ENCODE data around the gene ACVR1. TPM values are rescaled to one million over a fixed set of nuclear protein-coding genes. Genes with fewer than 3 reads are reported as not detected.

ACVR1 gene
- total and polyA plus RNA-seq, 9 of the 15 experiments (the other 6 are each of a cell fraction or from before 2014, with no cell fraction given): 3.8 to 14.3 (median 6.9) TPM

GRCh38 chr2:157696036-157696435 is 180.1 kb downstream of the ACVR1 start:
- FAIRE-seq (no peak), ATAC-seq (no peak), DNase-seq (ENCODE audit: extremely low read depth in 1 of 4, low spot score in 3 of 4) (no peak)
- Histone ChIP-seq H3K4me2 (ENCODE audit: insufficient read depth, low read length) (no peak overlapping the region), H3K27ac (ENCODE audit: extremely low read depth, low read depth, low read length) (no peak overlapping the region), H4K20me1 (replicated peaks; ENCODE audit: control insufficient read depth, insufficient read depth, low read length) (no peaks in the 10 kb centered on the region), H3K27me3 (ENCODE audit: control insufficient read depth in 2 of 2, insufficient read depth in 2 of 2, low read length in 2 of 2) (no peaks in the 10 kb centered on the region; a peak in 1 of 5 replicates), H3K79me2 (ENCODE audit: control insufficient read depth, insufficient read depth, low read length) (no peaks in the 10 kb centered on the region), H3K9me3 (replicated peaks; ENCODE audit: control insufficient read depth, insufficient read depth, low read depth, low read length) (no peaks in the 10 kb centered on the region), H3K4me3 (no peak overlapping the region), H3K9me1 (ENCODE audit: control insufficient read depth, insufficient read depth, low read length) (no peaks in the 10 kb centered on the region), H2AFZ (ENCODE audit: low read depth, low read length) (no peak overlapping the region), H3K9ac (ENCODE audit: insufficient read depth in 1 of 2, low read depth in 2 of 2, low read length in 2 of 2) (no peak overlapping the region), H3K36me3 (ENCODE audit: control insufficient read depth, insufficient read depth, low read length) (no peaks in the 10 kb centered on the region), H3K4me1 (replicated peaks in 1 of 2; ENCODE audit: control insufficient read depth in 2 of 2, insufficient read depth in 2 of 2, low read length in 2 of 2) (no peaks in the 10 kb centered on the region)
- ChIA-PET CTCF (ENCODE audit: low intra/inter-chr PET ratio) (no interaction called here), POLR2A (interaction anchor here (1.2 kb wide), 1 partner anchor 48 kb away, joined by 3 read pairs; no protein-coding TSS in a partner anchor)
- in situ Hi-C loops (cut with MboI) (no loop called here), intact Hi-C loops (cut with micrococcal nuclease) (no loop called here)
- no TSS peak for BruUV-seq (replicated peaks)
- WGBS (ENCODE audit: insufficient coverage, low coverage, missing lambda C conversion rate): 2% methylated on average over 3 of the region's 3 CpGs
- TF ChIP-seq GTF2B (IDR thresholded peaks at IDR 0.05; ENCODE audit: extremely low read depth, insufficient read length): no peak
- no peak for TF ChIP-seq NFE2L1 (tag; IDR thresholded peaks at IDR 0.05; ENCODE audit: borderline replicate concordance, low read depth)
- no peak for TF ChIP-seq ZBTB1 (CRISPR knock-in tag; IDR thresholded peaks at IDR 0.05; ENCODE audit: borderline replicate concordance, low read depth)
- TF ChIP-seq HOXB6 (CRISPR knock-in tag; IDR thresholded peaks at IDR 0.05; ENCODE audit: borderline replicate concordance): no peak
- no peak for TF ChIP-seq TEAD4 (IDR thresholded peaks at IDR 0.05; ENCODE audit: low read length)
- no peak for TF ChIP-seq TEAD4 (CRISPR knock-in tag; IDR thresholded peaks at IDR 0.05; ENCODE audit: borderline replicate concordance)
- no peak for TF ChIP-seq SIN3B (IDR thresholded peaks at IDR 0.05; ENCODE audit: low read depth)
- no peak for TF ChIP-seq HMG20A (CRISPR knock-in tag; conservative IDR thresholded peaks at IDR 0.05)
- no peak for TF ChIP-seq ZNF277 (CRISPR knock-in tag; IDR thresholded peaks at IDR 0.05; ENCODE audit: borderline replicate concordance)
- TF ChIP-seq TAL1 (IDR thresholded peaks at IDR 0.05): no peak
- TF ChIP-seq SIN3A (IDR thresholded peaks at IDR 0.05; ENCODE audit: borderline replicate concordance in 2 of 2, control insufficient read depth in 1 of 2, low read depth in 2 of 2, low read length in 2 of 2): no peak
- TF ChIP-seq ZC3H4 (CRISPR knock-in tag; IDR thresholded peaks at IDR 0.05; ENCODE audit: borderline replicate concordance): no peak
- TF ChIP-seq SRF (CRISPR knock-in tag; IDR thresholded peaks at IDR 0.05): no peak
- TF ChIP-seq MXD1 (CRISPR knock-in tag; IDR thresholded peaks at IDR 0.05; ENCODE audit: borderline replicate concordance, poor library complexity, severe bottlenecking): no peak
- TF ChIP-seq IRF9 (tag; IDR thresholded peaks at IDR 0.05): no peak
- no peak for TF ChIP-seq DDX20 (tag; IDR thresholded peaks at IDR 0.05; ENCODE audit: low read depth)
- TF ChIP-seq CBX8 (IDR thresholded peaks at IDR 0.05; ENCODE audit: borderline replicate concordance, extremely low read depth, low read depth, low read length, poor library complexity, severe bottlenecking): no peak
- TF ChIP-seq THRAP3 (IDR thresholded peaks at IDR 0.05; ENCODE audit: borderline replicate concordance): no peak
- TF ChIP-seq SMAD4 (CRISPR knock-in tag; conservative IDR thresholded peaks at IDR 0.05): no peak

Measured in K562 (cell line).